H1 (cell line): ENCODE results near the gene IGSF23. TPM values are rescaled to one million over a fixed set of nuclear protein-coding genes. Genes with fewer than 3 reads are reported as not detected.

Experiments
- CTCF ChIA-PET: fragments of 300-600 bp; sonication (Branson Sonifier 250); formaldehyde crosslinking; loops from one replicate; lab custom pipeline; 2021; ENCODE audit not compliant: partially characterized antibody; lab: Charles Lee
- POLR2A ChIA-PET: fragments of 300-600 bp; sonication (Branson Sonifier 250); formaldehyde crosslinking; loops from one replicate; lab custom pipeline; 2021; ENCODE audit warnings: inconsistent platforms; ENCODE audit not compliant: partially characterized antibody; lab: Charles Lee
- DNase-seq, 2 experiments: peaks; one replicate each; pipeline versions ENCODE4 v3.0.0 to v3.0.0-alpha.2; 2010 to 2022; ENCODE audit warnings: low spot score in 2 of 2, low read depth in 1 of 2, mixed read lengths in 1 of 2
- FAIRE-seq: peaks from 2 replicates; lab custom pipeline; 2011; peaks lifted over from hg19 to GRCh38; lab: Jason Lieb, UNC
- H2AFZ ChIP-seq: 2 replicates; pipeline ENCODE4 v1.8.1; 2012; ENCODE audit warnings: low read length, inconsistent platforms
- H2AK5ac ChIP-seq: 2 replicates; pipeline ENCODE4 v1.6.1; 2013; ENCODE audit warnings: low read depth, low read length
- H2BK120ac ChIP-seq: replicated peaks from 2 replicates; pipeline ENCODE3; 2013; ENCODE audit warnings: low read depth, low read length, inconsistent platforms
- H2BK12ac ChIP-seq: 2 replicates; pipeline ENCODE4 v1.6.1; 2013; ENCODE audit warnings: low read depth, low read length
- H2BK15ac ChIP-seq: 2 replicates; pipeline ENCODE4 v1.6.1; 2013; ENCODE audit warnings: low read length
- H2BK20ac ChIP-seq: 2 replicates; pipeline ENCODE4 v1.6.1; 2013; ENCODE audit warnings: low read length
- H2BK5ac ChIP-seq: 2 replicates; pipeline ENCODE4 v1.6.1; 2013; ENCODE audit warnings: low read depth, low read length
- H3K14ac ChIP-seq: 2 replicates; pipeline ENCODE4 v1.6.1; 2013; ENCODE audit warnings: inconsistent platforms; ENCODE audit not compliant: insufficient read length
- H3K18ac ChIP-seq: 2 replicates; pipeline ENCODE4 v1.6.1; 2013; ENCODE audit warnings: low read length; ENCODE audit errors: extremely low read depth
- H3K23ac ChIP-seq: 2 replicates; pipeline ENCODE4 v1.6.1; 2013; ENCODE audit warnings: inconsistent platforms; ENCODE audit not compliant: insufficient read length
- H3K23me2 ChIP-seq: 2 replicates; pipeline ENCODE4 v1.6.1; 2013; ENCODE audit warnings: low read depth, low read length
- H3K27ac ChIP-seq: 2 replicates; pipeline ENCODE4 v1.6.1; 2011; ENCODE audit warnings: low read depth, low read length, inconsistent platforms
- H3K27me3 ChIP-seq, 4 experiments: replicated peaks in 1 of 4; 1 replicate in 1 of 4; 2 replicates in 3 of 4; pipeline versions ENCODE4 v1.6.1 to v1.8.1; 2011 to 2013; ENCODE audit warnings: low read length in 3 of 4, mild to moderate bottlenecking in 3 of 4, inconsistent platforms in 2 of 4, mixed read lengths in 2 of 4, moderate library complexity in 1 of 4; ENCODE audit not compliant: control insufficient read depth in 3 of 4, insufficient read depth in 3 of 4; ENCODE audit errors: extremely low read depth in 1 of 4
- H3K36me3 ChIP-seq, 4 experiments: 2 replicates each; pipeline versions ENCODE4 v1.6.1 to v1.8.1; 2011 to 2013; ENCODE audit warnings: mild to moderate bottlenecking in 4 of 4, low read length in 3 of 4, moderate library complexity in 2 of 4, control low read depth in 1 of 4, inconsistent platforms in 1 of 4; ENCODE audit not compliant: insufficient read depth in 4 of 4, control insufficient read depth in 2 of 4
- H3K4ac ChIP-seq: replicated peaks from 2 replicates; pipeline ENCODE3; 2013; ENCODE audit warnings: low read length, low read depth, mixed read lengths, inconsistent platforms; ENCODE audit not compliant: insufficient read length
- H3K4me1 ChIP-seq, 4 experiments: replicated peaks in 1 of 4; 1 replicate in 1 of 4; 2 replicates in 3 of 4; pipeline versions ENCODE4 v1.6.1 to v1.8.1; 2011 to 2013; ENCODE audit warnings: low read length in 3 of 4, inconsistent platforms in 2 of 4, mixed read lengths in 1 of 4; ENCODE audit not compliant: insufficient read depth in 4 of 4, control insufficient read depth in 3 of 4
- H3K4me2 ChIP-seq, 2 experiments: 2 replicates each; pipeline versions ENCODE4 v1.6.1 to v1.8.1; 2011 to 2013; ENCODE audit warnings: low read depth in 2 of 2, low read length in 2 of 2, control low read depth in 1 of 2, inconsistent platforms in 1 of 2, mild to moderate bottlenecking in 1 of 2; ENCODE audit not compliant: insufficient read depth in 1 of 2
- H3K4me3 ChIP-seq, 4 experiments: fragments of 200-600, 300-600 bp in 1 of 4; sonication (generic), shearing (Covaris generic), sonication (Bioruptor Twin) in 1 of 4; 2 replicates each; pipeline versions ENCODE4 v1.5.1 to v1.8.1; 2011 to 2016; ENCODE audit warnings: low read length in 4 of 4, low read depth in 3 of 4, control low read depth in 2 of 4, inconsistent platforms in 2 of 4, mild to moderate bottlenecking in 2 of 4, mixed read lengths in 1 of 4, moderate library complexity in 1 of 4; ENCODE audit not compliant: insufficient read depth in 2 of 4; ENCODE audit errors: extremely low read depth in 1 of 4
- H3K56ac ChIP-seq: replicated peaks from 2 replicates; pipeline ENCODE3; 2013; ENCODE audit warnings: low read depth, mild to moderate bottlenecking, mixed read lengths, low read length, inconsistent platforms; ENCODE audit not compliant: insufficient read length
- H3K79me1 ChIP-seq: 2 replicates; pipeline ENCODE4 v1.6.1; 2013; ENCODE audit warnings: low read depth, low read length, control low read depth
- H3K79me2 ChIP-seq, 2 experiments: 2 replicates each; pipeline versions ENCODE4 v1.6.1 to v1.8.1; 2012 to 2013; ENCODE audit warnings: low read length in 2 of 2, mild to moderate bottlenecking in 2 of 2, inconsistent platforms in 1 of 2; ENCODE audit not compliant: insufficient read depth in 2 of 2, control insufficient read depth in 1 of 2
- H3K9ac ChIP-seq, 4 experiments: replicated peaks in 1 of 4; 1 replicate in 1 of 4; 2 replicates in 3 of 4; pipeline versions ENCODE4 v1.6.1 to v1.8.1; 2011 to 2013; ENCODE audit warnings: low read depth in 3 of 4, low read length in 3 of 4, control low read depth in 2 of 4, mild to moderate bottlenecking in 2 of 4, moderate library complexity in 2 of 4, inconsistent platforms in 1 of 4; ENCODE audit errors: extremely low read depth in 1 of 4
- H3K9me3 ChIP-seq, 2 experiments: 2 replicates each; pipeline versions ENCODE4 v1.6.1 to v1.8.1; 2012 to 2013; ENCODE audit warnings: mild to moderate bottlenecking in 2 of 2, moderate library complexity in 2 of 2, control low read depth in 1 of 2, inconsistent platforms in 1 of 2, low read depth in 1 of 2, low read length in 1 of 2, mixed read lengths in 1 of 2; ENCODE audit not compliant: insufficient read depth in 2 of 2
- H4K20me1 ChIP-seq, 2 experiments: replicated peaks in 1 of 2; 2 replicates each; pipeline versions ENCODE3 to v1.8.1; 2011 to 2013; ENCODE audit warnings: inconsistent platforms in 2 of 2, low read length in 2 of 2, mild to moderate bottlenecking in 1 of 2; ENCODE audit not compliant: insufficient read depth in 2 of 2, control insufficient read depth in 1 of 2
- H4K5ac ChIP-seq: 2 replicates; pipeline ENCODE4 v1.6.1; 2013; ENCODE audit warnings: low read length, low read depth, mixed read lengths, inconsistent platforms; ENCODE audit not compliant: insufficient read length
- H4K8ac ChIP-seq: 2 replicates; pipeline ENCODE4 v1.8.0; 2013; ENCODE audit warnings: mild to moderate bottlenecking, moderate library complexity, low read length, inconsistent platforms; ENCODE audit not compliant: insufficient read depth; ENCODE audit errors: extremely low read depth
- H4K91ac ChIP-seq: replicated peaks from 2 replicates; pipeline ENCODE3; 2013; ENCODE audit warnings: low read length, mixed read lengths, inconsistent platforms; ENCODE audit not compliant: insufficient read length
- CHD2 ChIP-seq: IDR thresholded peaks from 2 replicates; pipeline ENCODE4 v1.6.1; 2012; ENCODE audit warnings: low read length, improper control_type of control experiment
- CREB1 ChIP-seq: IDR thresholded peaks from 2 replicates; pipeline ENCODE4 v1.6.1; 2012; ENCODE audit warnings: inconsistent platforms
- CTBP2 ChIP-seq: IDR thresholded peaks from 2 replicates; pipeline ENCODE4 v1.7.0; 2011; ENCODE audit warnings: borderline replicate concordance, mild to moderate bottlenecking, moderate library complexity, mixed read lengths, low read length; ENCODE audit not compliant: insufficient read depth, insufficient read length
- FOSL1 ChIP-seq: IDR thresholded peaks from 2 replicates; pipeline ENCODE4 v1.6.1; 2011; ENCODE audit warnings: mild to moderate bottlenecking, low read depth, low read length, moderate library complexity; ENCODE audit not compliant: insufficient read depth
- GABPA ChIP-seq: IDR thresholded peaks from 2 replicates; pipeline ENCODE4 v1.6.1; 2011; ENCODE audit warnings: mild to moderate bottlenecking, low read length, moderate library complexity, borderline replicate concordance; ENCODE audit not compliant: insufficient read depth
- HDAC2 ChIP-seq, 2 experiments: fragments of 300-600 bp in 1 of 2; sonication (generic) in 1 of 2; IDR thresholded peaks; 2 replicates each; pipeline ENCODE4 v1.6.1; 2011 to 2012; ENCODE audit warnings: low read depth in 2 of 2, low read length in 2 of 2, mild to moderate bottlenecking in 2 of 2, moderate library complexity in 2 of 2, borderline replicate concordance in 1 of 2, inconsistent platforms in 1 of 2
- HDAC6 ChIP-seq: IDR thresholded peaks from one replicate; pipeline ENCODE4 v1.7.1; 2012; ENCODE audit warnings: low read depth, mild to moderate bottlenecking, inconsistent platforms, low read length, moderate library complexity
- KDM4A ChIP-seq: IDR thresholded peaks from one replicate; pipeline ENCODE4 v1.7.1; 2012; ENCODE audit warnings: low read depth, mild to moderate bottlenecking, moderate library complexity, low read length, inconsistent platforms; ENCODE audit not compliant: severe bottlenecking
- MAX ChIP-seq: IDR thresholded peaks from 2 replicates; pipeline ENCODE4 v1.6.1; 2012; ENCODE audit warnings: inconsistent platforms
- NANOG ChIP-seq: IDR thresholded peaks from 2 replicates; pipeline ENCODE4 v1.6.1; 2011; ENCODE audit warnings: low read length, low read depth, mild to moderate bottlenecking, inconsistent platforms; ENCODE audit not compliant: insufficient read depth, poor library complexity, severe bottlenecking
- POLR2AphosphoS5 ChIP-seq: IDR thresholded peaks from 2 replicates; pipeline ENCODE4 v1.6.1; 2011; ENCODE audit warnings: low read depth, low read length
- SAP30 ChIP-seq: fragments of 300-600 bp; sonication (generic); IDR thresholded peaks from 2 replicates; pipeline ENCODE4 v1.7.1; 2012; ENCODE audit warnings: low read length, moderate library complexity, mild to moderate bottlenecking, inconsistent platforms; ENCODE audit not compliant: insufficient read depth, insufficient replicate concordance
- SRF ChIP-seq: IDR thresholded peaks from 2 replicates; pipeline ENCODE4 v1.6.1; 2011; ENCODE audit warnings: mild to moderate bottlenecking, low read depth, low read length, moderate library complexity
- WGBS, 2 experiments: shearing (Covaris generic) in 1 of 2; methylation state at CpG; one replicate each; pipeline versions ENCODE4 v1.1.6 to v1.1.7; 2013 to 2015; ENCODE audit warnings: low lambda C conversion rate in 2 of 2, mixed read lengths in 2 of 2, inconsistent platforms in 1 of 2, low coverage in 1 of 2, missing lambda C conversion rate in 1 of 2; ENCODE audit not compliant: insufficient replicate concordance in 2 of 2, insufficient coverage in 1 of 2, insufficient read length in 1 of 2; ENCODE audit errors: extremely low coverage in 1 of 2, missing lambda C conversion rate in 1 of 2; 5-methylcytosine and 5-hydroxymethylcytosine counted together
- polyA plus RNA-seq, 7 experiments: library from polyadenylated mRNA; depleted of rRNA in 3 of 7; stranded (reverse) in 5 of 7; unstranded in 2 of 7; fragments of >200 nt in 5 of 7; fragments of 200-250 nt in 2 of 7; gene quantifications; 1 replicate in 5 of 7; 2 replicates in 1 of 7; 4 replicates in 1 of 7; pipeline versions ENCODE4 v1.2.1 to v1.2.3, GENCODE V29; 2011 to 2013; ENCODE audit warnings: missing spikeins in 2 of 7, mixed read lengths in 2 of 7
- total RNA-seq: library from RNA; stranded (reverse); fragmentation: NEBNext Ultra II Directional; extraction: Animal tissue kit (Norgen Biotek cat#: 25700); gene quantifications from 2 replicates; pipeline ENCODE4 v1.2.1, GENCODE V29; 2021

The IGSF23 gene
- total and polyA plus RNA-seq, 2 of the 8 experiments (the other 6 are each of a cell fraction or from before 2014, with no cell fraction given), result not detected

GRCh38 chr19:44592451-44592890 is 20.9 kb upstream of the IGSF23 start:
- POLR2A ChIA-PET, result interaction anchor here (1.3 to 1.8 kb wide), 2 partner anchors 9 to 48 kb away, joined by 3 to 9 read pairs; no protein-coding TSS in a partner anchor
- no peak overlapping the region; the same call in 1 of the 2 replicates for H3K18ac ChIP-seq
- H3K4me3 ChIP-seq, result no peak overlapping the region
- DNase-seq (no peak), FAIRE-seq (no peak)
- H2BK15ac ChIP-seq, result 0 out of 2 replicates have a peak overlapping the region, but pooled peaks have one; percentile 31
- CTCF ChIA-PET, result interaction anchor here (2.0 to 6.5 kb wide), 5 partner anchors 9 to 65 kb away, joined by 5 to 37 read pairs (median 9); no protein-coding TSS in a partner anchor
- H3K4ac ChIP-seq, result no peak overlapping the region
- H2BK20ac ChIP-seq, result peak overlapping the region; percentile 8; the same call in 1 of the 2 replicates
- H3K27me3 ChIP-seq, result no peaks in the 10 kb centered on the region
- no peak overlapping the region for H2BK5ac ChIP-seq
- H3K27ac ChIP-seq, result no peak overlapping the region
- no peak overlapping the region for H2AK5ac ChIP-seq
- H3K4me1 ChIP-seq, result peaks cover 0 to 5% (median 3%) of the 10 kb centered on the region in 4 experiments; a peak in 5 of 7 replicates
- H3K79me1 ChIP-seq, result no peaks in the 10 kb centered on the region
- H4K91ac ChIP-seq, result no peak overlapping the region
- no peak overlapping the region for H3K14ac ChIP-seq
- 80% methylated on average over 2 of the region's 2 CpGs; no CpG with 5 or more reads in 1 of the 2 experiments for WGBS, 2 experiments
- no peak overlapping the region for H2BK120ac ChIP-seq
- H2AFZ ChIP-seq, result no peak overlapping the region
- no peak overlapping the region for H3K4me2 ChIP-seq
- no peak overlapping the region for H4K5ac ChIP-seq
- no peak overlapping the region for H3K23ac ChIP-seq
- H3K79me2 ChIP-seq, result no peaks in the 10 kb centered on the region
- no peak overlapping the region for H3K9ac ChIP-seq
- no peak overlapping the region for H4K8ac ChIP-seq
- no peaks in the 10 kb centered on the region for H3K9me3 ChIP-seq
- H3K36me3 ChIP-seq, result no peaks in the 10 kb centered on the region
- H2BK12ac ChIP-seq, result 0 out of 2 replicates have a peak overlapping the region, but pooled peaks have one; percentile 53
- no peaks in the 10 kb centered on the region for H3K23me2 ChIP-seq
- H4K20me1 ChIP-seq, result no peaks in the 10 kb centered on the region
- no peak overlapping the region for H3K56ac ChIP-seq
- TF ChIP-seq FOSL1 (no peak), GABPA (no peak), NANOG (no peak), KDM4A (no peak), SRF (no peak), HDAC2 (IDR thresholded peaks at IDR 0.05; ENCODE audit: borderline replicate concordance in 1 of 2, low read depth in 2 of 2, low read length in 2 of 2) (no peak), POLR2AphosphoS5 (no peak), CTBP2 (no peak), HDAC6 (no peak), CHD2 (no peak), SAP30 (no peak), CREB1 (no peak), MAX (no peak)
